ENCODE results near the gene CHST11.

CHST11 gene

DNA sequence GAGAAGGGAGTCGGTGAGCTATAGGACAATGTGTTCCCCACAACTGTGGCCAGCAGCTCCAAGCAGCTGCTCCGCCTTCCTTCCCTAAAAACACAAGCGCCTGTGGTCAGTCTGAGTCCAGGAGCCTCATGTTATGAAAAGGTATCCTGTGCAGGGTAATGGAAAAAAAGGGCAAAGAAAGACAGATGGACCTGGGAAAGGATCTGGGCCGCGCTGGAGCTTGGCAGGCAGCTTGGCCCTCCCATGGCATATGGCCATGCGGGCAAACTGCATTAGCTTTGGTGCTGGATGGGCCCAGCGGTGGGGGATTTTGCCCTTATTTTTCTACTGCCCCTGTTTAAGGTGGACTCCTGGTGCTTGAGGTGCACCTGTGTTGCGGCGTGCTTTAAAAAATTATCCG, 23.7 kb upstream of the CHST11 start:
- DNase-seq (ENCODE audit: low read depth), result no peak

DNA sequence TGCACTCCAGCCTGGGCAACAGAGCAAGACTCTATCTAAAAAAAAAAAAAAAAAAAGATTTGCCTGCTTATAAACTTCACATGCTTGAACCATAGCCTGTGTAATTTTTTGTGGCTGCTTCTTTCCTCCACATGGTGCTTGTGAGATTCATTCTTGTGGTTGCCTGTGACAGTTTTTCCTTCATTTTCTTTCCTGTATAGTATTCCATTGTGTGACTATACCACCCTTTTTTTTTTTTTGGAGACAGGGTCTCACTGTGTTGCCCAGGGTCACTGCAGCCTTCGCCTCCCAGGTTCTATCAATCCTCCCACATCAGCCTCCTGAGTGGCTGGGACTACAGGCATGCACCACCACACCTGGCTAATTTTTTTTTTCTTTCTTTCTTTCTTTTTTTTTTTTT, 22.6 kb upstream of the CHST11 start:
- DNase-seq (ENCODE audit: low read depth), result no peak

GRCh38 chr12:104435175-104435574, 21.6 kb upstream of the CHST11 start:
- no peak for DNase-seq (ENCODE audit: low read depth)

- DNase-seq (ENCODE audit: low read depth), result no peak
Observed at GRCh38 chr12:104435765-104436164, 21.0 kb upstream of the CHST11 start.

DNA sequence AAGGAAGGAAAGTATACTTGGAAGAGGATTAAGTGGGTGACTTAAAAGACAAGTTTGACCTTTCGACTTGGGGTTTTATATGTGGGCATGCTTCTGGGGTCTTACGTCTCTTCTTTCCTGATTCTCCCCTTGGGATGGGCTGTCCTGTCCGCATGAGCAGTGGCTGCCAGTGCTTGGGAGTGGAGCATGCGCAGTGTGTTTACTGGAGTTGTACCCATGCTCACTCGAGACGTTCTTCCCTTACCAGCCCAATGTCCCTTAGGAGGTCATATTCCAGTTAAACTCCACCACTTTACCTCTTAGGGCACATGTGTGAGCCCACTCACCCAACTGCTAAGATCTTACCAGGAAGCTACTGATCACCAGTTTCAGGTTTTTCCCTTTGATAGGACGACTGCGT, 20.0 kb upstream of the CHST11 start:
- no peak for DNase-seq (ENCODE audit: low read depth)

- DNase-seq (ENCODE audit: low read depth), result no peak
Observed at GRCh38 chr12:104438134-104438533, 18.6 kb upstream of the CHST11 start.

GRCh38 chr12:104439137-104439536, 17.6 kb upstream of the CHST11 start:
- no peak for DNase-seq (ENCODE audit: low read depth)

- DNase-seq (ENCODE audit: low read depth), result no peak
Observed at GRCh38 chr12:104443008-104443407, 13.7 kb upstream of the CHST11 start.

GRCh38 chr12:104446646-104447421, 9.9 kb upstream of the CHST11 start:
- no peak for DNase-seq (ENCODE audit: low read depth)

DNA sequence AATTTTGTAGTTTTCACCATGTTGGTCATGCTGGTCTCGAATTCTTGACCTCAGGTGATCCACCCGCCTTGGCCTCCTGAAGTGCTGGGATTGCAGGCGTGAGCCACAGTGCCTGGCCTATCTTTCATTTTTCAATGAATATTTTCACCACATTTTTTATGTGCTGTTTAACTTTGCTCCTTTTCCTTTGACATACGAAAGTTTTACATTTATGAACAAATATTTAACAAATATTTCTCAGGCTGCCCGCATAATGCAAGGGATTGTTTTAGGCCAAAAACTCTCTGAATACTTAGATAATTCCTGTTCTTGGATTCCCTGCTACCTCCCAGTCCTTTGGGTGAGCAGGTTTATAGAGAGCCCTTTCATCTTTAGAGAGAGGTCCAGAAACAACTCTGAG, 8.7 kb upstream of the CHST11 start:
- no peak for DNase-seq (ENCODE audit: low read depth)

GRCh38 chr12:104448451-104448850, 8.3 kb upstream of the CHST11 start:
- DNase-seq (ENCODE audit: low read depth), result no peak

- no peak for DNase-seq (ENCODE audit: low read depth)
Observed at GRCh38 chr12:104450700-104451099, 6.0 kb upstream of the CHST11 start.

DNA sequence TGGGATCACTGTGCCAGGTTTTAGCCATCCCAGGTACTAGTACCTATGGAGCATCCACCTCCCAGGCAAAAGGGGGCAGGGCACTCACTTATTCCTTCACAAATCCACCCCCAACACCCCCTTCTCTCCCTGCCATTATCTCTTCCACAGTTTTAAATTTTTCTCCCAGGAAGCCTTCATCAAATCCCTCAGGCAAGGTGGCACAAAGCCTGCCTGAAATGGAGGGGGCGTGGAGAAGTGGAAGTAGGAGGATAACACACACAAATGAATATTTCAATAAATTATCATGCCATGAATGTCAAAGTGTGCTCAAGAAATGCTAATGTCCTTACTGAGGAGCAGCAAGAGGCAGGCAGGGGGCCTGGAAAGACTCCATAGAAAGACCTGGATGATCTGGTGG, 4.7 kb upstream of the CHST11 start:
- DNase-seq (ENCODE audit: low read depth), result no peak

- no peak for DNase-seq (ENCODE audit: low read depth)
Observed at GRCh38 chr12:104453133-104453532, 3.6 kb upstream of the CHST11 start.

- DNase-seq (ENCODE audit: low read depth), result peak; percentile 87
Observed at GRCh38 chr12:104454997-104455396, 1.8 kb upstream of the CHST11 start.

DNA sequence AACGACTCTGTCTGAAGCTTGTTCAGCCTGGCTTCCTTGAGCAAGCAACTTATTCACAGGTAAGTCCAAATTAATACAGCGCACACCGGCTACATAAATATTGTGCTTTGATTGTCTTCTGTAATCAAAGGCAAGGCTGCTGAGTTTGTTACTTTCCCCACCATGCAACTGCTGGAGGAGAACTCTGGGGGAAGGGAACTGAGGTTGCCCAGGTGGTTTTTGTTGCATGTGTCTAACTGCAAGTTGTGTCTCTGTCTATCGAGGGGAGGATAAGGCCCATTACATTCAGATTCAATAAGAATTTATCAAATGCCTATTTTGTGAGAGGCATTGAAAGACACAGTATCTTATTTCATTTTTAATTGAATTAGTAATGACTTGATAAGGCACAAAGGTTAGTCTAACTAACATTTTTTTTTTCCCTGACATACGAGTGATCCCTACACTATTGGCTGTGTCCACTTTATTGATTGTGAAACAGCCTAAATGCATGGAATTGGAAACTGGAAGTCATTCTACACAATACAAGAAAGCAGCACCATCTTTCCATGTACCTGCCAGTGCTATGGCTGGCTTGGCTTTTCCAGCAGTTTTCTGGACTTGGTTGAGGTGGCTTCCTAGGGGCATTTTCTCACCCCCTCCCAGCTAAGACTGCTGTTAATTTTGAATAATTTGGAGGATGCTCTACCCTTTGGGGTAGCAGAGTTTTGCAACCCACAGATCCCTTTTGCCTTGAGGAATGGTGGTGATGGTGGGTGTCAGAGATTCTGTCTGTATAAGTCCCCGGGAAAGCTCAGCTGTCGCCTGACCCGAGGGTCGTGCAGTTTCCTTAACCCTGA, 951 bp upstream of the CHST11 start:
- DNase-seq (ENCODE audit: low read depth), result no peak

DNA sequence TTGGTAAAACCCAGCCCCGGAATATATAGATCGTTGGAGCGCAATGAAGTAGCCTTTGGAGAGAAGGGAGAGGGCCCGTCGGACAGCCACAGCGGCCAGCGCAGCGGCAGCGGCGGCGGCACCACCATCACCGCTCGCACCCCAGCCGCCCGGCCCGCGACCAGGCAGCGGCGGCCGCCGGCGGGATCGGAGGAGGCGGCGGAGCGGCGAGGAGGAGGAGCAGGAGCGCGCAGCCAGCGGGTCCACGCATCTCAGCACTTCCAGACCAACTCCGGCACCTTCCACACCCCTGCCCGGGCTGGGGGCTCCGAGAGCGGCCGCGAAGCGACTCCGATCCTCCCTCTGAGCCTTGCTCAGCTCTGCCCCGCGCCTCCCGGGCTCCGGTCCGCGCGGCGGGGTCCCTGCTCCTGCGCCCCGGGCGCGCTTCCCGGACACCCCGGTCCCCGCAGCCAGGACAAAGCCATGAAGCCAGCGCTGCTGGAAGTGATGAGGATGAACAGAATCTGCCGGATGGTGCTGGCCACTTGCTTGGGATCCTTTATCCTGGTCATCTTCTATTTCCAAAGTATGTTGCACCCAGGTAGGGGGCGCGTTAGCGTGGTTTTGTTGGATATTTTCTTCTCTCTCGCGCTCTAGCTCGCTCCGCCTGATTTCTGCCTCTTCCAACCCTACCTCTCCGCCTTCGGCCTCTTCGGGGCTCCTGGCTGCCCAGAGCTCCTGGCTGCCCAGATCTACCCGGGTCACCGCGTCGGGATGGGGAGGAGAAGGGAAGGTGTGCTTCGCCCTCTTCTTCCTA, 400 bp downstream of the CHST11 start:
- peak; percentile 71 for DNase-seq (ENCODE audit: low read depth)

GRCh38 chr12:104457746-104458693, 1.3 kb downstream of the CHST11 start:
- no peak for DNase-seq (ENCODE audit: low read depth)

DNA sequence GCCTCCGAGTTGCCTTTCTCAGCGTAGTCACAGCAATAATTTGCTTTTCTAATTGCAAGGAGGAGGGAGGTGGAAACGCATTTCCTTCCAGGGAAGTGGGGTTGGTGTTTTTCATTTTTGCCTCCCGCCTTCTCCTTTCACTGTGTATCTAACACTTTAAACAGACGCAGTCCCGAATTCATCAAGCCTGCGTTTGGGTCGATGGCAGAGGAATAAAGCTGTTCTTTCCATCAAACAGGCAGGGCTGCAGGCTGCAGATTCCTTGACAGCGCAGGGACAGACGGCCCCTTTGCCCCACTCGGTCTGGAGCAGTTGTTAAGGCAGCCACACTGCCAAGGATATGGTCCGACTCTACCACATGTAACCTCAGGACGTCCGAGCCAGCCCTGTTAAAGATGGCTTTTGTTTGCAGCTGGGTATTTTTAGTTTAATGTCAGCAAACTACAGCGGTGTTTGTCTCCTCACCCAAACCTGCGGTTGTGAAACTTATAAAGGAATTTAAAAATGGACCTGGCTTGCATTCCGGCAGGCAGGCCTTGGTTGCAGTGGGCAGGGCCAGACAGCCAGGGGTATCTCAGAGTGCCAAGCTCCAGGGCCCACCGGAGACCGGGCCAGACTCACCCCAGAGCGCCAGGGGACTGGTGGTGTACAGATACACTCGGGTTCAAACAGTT, 2.1 kb downstream of the CHST11 start:
- peak; percentile 18 for DNase-seq (ENCODE audit: low read depth)

- no peak for DNase-seq (ENCODE audit: low read depth)
Observed at GRCh38 chr12:104459368-104459909, 2.7 kb downstream of the CHST11 start.
